NT2/D1 (cell line): Measurements from ENCODE around the gene PSD.

Experiments used
- SUZ12 ChIP-seq: IDR thresholded peaks from 2 replicates; pipeline ENCODE4 v1.6.1; 2011; ENCODE audit not compliant: insufficient read length, insufficient read depth; ENCODE audit errors: extremely low read depth
- YY1 ChIP-seq: IDR thresholded peaks from 2 replicates; pipeline ENCODE4 v1.6.1; 2011; ENCODE audit not compliant: insufficient read length, insufficient read depth
- ZNF274 ChIP-seq: IDR thresholded peaks from 2 replicates; pipeline ENCODE4 v1.6.1; 2011; ENCODE audit warnings: mild to moderate bottlenecking, low read depth, low read length

DNA sequence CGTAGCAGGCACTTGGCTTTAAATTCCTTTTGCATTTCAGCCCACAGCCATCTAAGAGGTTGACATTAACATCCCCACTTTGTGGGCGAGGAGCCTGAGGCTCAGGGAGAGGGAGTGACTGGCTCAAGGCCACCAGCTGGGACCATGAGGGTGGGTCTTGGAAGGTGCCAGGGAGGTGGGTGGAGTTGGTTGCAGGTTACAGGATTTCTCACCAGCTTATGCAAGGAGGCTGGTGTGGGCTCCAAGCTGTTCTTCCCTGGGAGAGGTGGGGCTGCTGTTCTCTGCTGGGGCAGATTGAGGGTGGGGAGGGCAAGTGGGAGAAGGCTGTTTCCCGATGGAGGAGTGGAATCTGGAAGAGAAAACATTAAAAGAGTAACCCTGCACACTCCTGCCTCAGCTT, 46.9 kb upstream of the PSD start:
- TF ChIP-seq ZNF274: no peak
- TF ChIP-seq YY1: no peak
- no peak for TF ChIP-seq SUZ12
